IMR-90 (cell line): ENCODE measurements around the gene SCYGR6. TPM values are rescaled to one million over a fixed set of nuclear protein-coding genes. Genes with fewer than 3 reads are reported as not detected.

Experiments
- ATAC-seq: fragments of 200-7000 bp; cut with Tn5 transposase; 2 replicates; pipeline ENCODE4 v1.9.1; 2020; ENCODE audit warnings: low read depth, mild to moderate bottlenecking, moderate library complexity
- BruUV-seq: library from RNA; stranded (reverse); fragments of 400-500 nt; replicated peaks from 2 replicates; lab custom pipeline; 2021; lab: Mats Ljungman, UMichigan
- CTCF ChIA-PET: fragments of 300-600 bp; formaldehyde crosslinking; extraction: SDS; loops from one replicate; lab custom pipeline; 2021; ENCODE audit warnings: antibody characterized with exemption; lab: Yijun Ruan, JAX
- POLR2A ChIA-PET: fragments of 300-600 bp; sonication (Branson Sonifier 250); formaldehyde crosslinking; loops from one replicate; lab custom pipeline; 2022; ENCODE audit warnings: antibody characterized with exemption; ENCODE audit not compliant: unreplicated experiment; lab: Charles Lee
- DNase-seq: peaks from one replicate; pipeline ENCODE4 v3.0.0; 2013
- H2AFZ ChIP-seq: replicated peaks from 2 replicates; pipeline ENCODE3; 2013; ENCODE audit warnings: low read length, mild to moderate bottlenecking; ENCODE audit not compliant: poor library complexity
- H2AK5ac ChIP-seq: 2 replicates; pipeline ENCODE4 v1.6.1; 2013; ENCODE audit warnings: low read depth, low read length, inconsistent platforms
- H2AK9ac ChIP-seq: replicated peaks from 2 replicates; pipeline ENCODE3; 2013; ENCODE audit warnings: mild to moderate bottlenecking, low read depth, low read length, moderate library complexity; ENCODE audit not compliant: poor library complexity
- H2BK120ac ChIP-seq: 2 replicates; pipeline ENCODE4 v1.6.1; 2013; ENCODE audit warnings: low read depth, low read length, inconsistent platforms
- H2BK15ac ChIP-seq: 3 replicates; pipeline ENCODE4 v1.6.1; 2013; ENCODE audit warnings: low read depth, low read length, inconsistent platforms
- H2BK20ac ChIP-seq: 2 replicates; pipeline ENCODE4 v1.6.1; 2013; ENCODE audit warnings: low read depth, mild to moderate bottlenecking, inconsistent platforms, low read length, moderate library complexity
- H2BK5ac ChIP-seq: 2 replicates; pipeline ENCODE4 v1.6.1; 2013; ENCODE audit warnings: mild to moderate bottlenecking, low read depth, low read length, inconsistent platforms; ENCODE audit not compliant: poor library complexity, severe bottlenecking
- H3K14ac ChIP-seq: replicated peaks from 2 replicates; pipeline ENCODE4 v1.6.1; 2013; ENCODE audit warnings: low read depth, low read length, inconsistent platforms
- H3K18ac ChIP-seq: 2 replicates; pipeline ENCODE4 v1.6.1; 2013; ENCODE audit warnings: low read depth, low read length, control low read depth
- H3K23ac ChIP-seq: 2 replicates; pipeline ENCODE4 v1.6.1; 2013; ENCODE audit warnings: low read depth, low read length, inconsistent platforms
- H3K27ac ChIP-seq: 2 replicates; pipeline ENCODE4 v1.5.1; 2013; ENCODE audit warnings: mild to moderate bottlenecking, control low read depth, low read length; ENCODE audit not compliant: insufficient read depth
- H3K27me3 ChIP-seq: 2 replicates; pipeline ENCODE4 v1.6.1; 2013; ENCODE audit warnings: low read length; ENCODE audit not compliant: control insufficient read depth, insufficient read depth
- H3K36me3 ChIP-seq: 2 replicates; pipeline ENCODE4 v1.6.1; 2013; ENCODE audit warnings: low read length, mixed read lengths; ENCODE audit not compliant: control insufficient read depth, insufficient read depth
- H3K4ac ChIP-seq: 2 replicates; pipeline ENCODE4 v1.6.1; 2013; ENCODE audit warnings: low read depth, low read length, inconsistent platforms
- H3K4me1 ChIP-seq: 2 replicates; pipeline ENCODE4 v1.6.1; 2013; ENCODE audit warnings: low read length, mixed read lengths; ENCODE audit not compliant: control insufficient read depth, insufficient read depth
- H3K4me2 ChIP-seq: 2 replicates; pipeline ENCODE4 v1.6.1; 2013; ENCODE audit warnings: low read depth, mild to moderate bottlenecking, control low read depth, low read length, moderate library complexity
- H3K4me3 ChIP-seq: 2 replicates; pipeline ENCODE4 v1.5.1; 2013; ENCODE audit warnings: low read depth, mild to moderate bottlenecking, control low read depth, low read length, moderate library complexity; ENCODE audit not compliant: insufficient read depth
- H3K56ac ChIP-seq: 2 replicates; pipeline ENCODE4 v1.6.1; 2013; ENCODE audit warnings: low read length, inconsistent platforms; ENCODE audit not compliant: insufficient read depth; ENCODE audit errors: extremely low read depth
- H3K79me1 ChIP-seq, 2 experiments: 2 replicates each; pipeline ENCODE4 v1.6.1; 2013; ENCODE audit warnings: low read length in 2 of 2, inconsistent platforms in 1 of 2, low read depth in 1 of 2
- H3K9ac ChIP-seq: 2 replicates; pipeline ENCODE4 v1.6.1; 2013; ENCODE audit warnings: low read depth, low read length, control low read depth
- H3K9me1 ChIP-seq: 2 replicates; pipeline ENCODE4 v1.6.1; 2013; ENCODE audit warnings: low read length, inconsistent platforms; ENCODE audit not compliant: insufficient read depth
- H3K9me3 ChIP-seq: 2 replicates; pipeline ENCODE4 v1.6.1; 2013; ENCODE audit warnings: low read length; ENCODE audit not compliant: control insufficient read depth, insufficient read depth
- H4K20me1 ChIP-seq: 2 replicates; pipeline ENCODE4 v1.6.1; 2013; ENCODE audit warnings: low read length, inconsistent platforms; ENCODE audit not compliant: insufficient read depth
- H4K5ac ChIP-seq: 2 replicates; pipeline ENCODE4 v1.6.1; 2013; ENCODE audit warnings: mild to moderate bottlenecking, low read depth, low read length, control low read depth
- H4K8ac ChIP-seq, 2 experiments: 2 replicates each; pipeline ENCODE4 v1.6.1; 2013; ENCODE audit warnings: low read depth in 2 of 2, low read length in 2 of 2, control low read depth in 1 of 2, inconsistent platforms in 1 of 2
- H4K91ac ChIP-seq: 2 replicates; pipeline ENCODE4 v1.6.1; 2013; ENCODE audit warnings: low read depth, low read length, inconsistent platforms; ENCODE audit not compliant: insufficient read depth
- BHLHE40 ChIP-seq: fragments of 150-350 bp; IDR thresholded peaks from 2 replicates; pipeline ENCODE4 v1.6.1; 2016; ENCODE audit warnings: mild to moderate bottlenecking, low read depth, low read length
- CEBPB ChIP-seq: IDR thresholded peaks from 2 replicates; pipeline ENCODE4 v1.6.1; 2012; ENCODE audit warnings: low read depth, low read length, improper control_type of control experiment
- CHD1 ChIP-seq: IDR thresholded peaks from 2 replicates; pipeline ENCODE4 v1.6.1; 2012; ENCODE audit warnings: low read depth, low read length, improper control_type of control experiment
- CTCF ChIP-seq: conservative IDR thresholded peaks from 2 replicates; pipeline ENCODE4 v1.5.1; 2012; ENCODE audit warnings: mild to moderate bottlenecking, low read depth, low read length, improper control_type of control experiment
- FOS ChIP-seq: fragments of 150-350 bp; IDR thresholded peaks from 2 replicates; pipeline ENCODE4 v1.6.1; 2016; ENCODE audit warnings: low read depth, low read length
- MAFK ChIP-seq: IDR thresholded peaks from 2 replicates; pipeline ENCODE4 v1.6.1; 2012; ENCODE audit warnings: low read depth, low read length, improper control_type of control experiment
- MXI1 ChIP-seq: IDR thresholded peaks from 2 replicates; pipeline ENCODE4 v1.6.1; 2012; ENCODE audit warnings: low read depth, mild to moderate bottlenecking, low read length, moderate library complexity, borderline replicate concordance
- NFE2L2 ChIP-seq: fragments of 150-350 bp; IDR thresholded peaks from 2 replicates; pipeline ENCODE4 v1.6.1; 2016; ENCODE audit warnings: low read depth, mild to moderate bottlenecking, low read length
- POLR2A ChIP-seq: IDR thresholded peaks from 2 replicates; pipeline ENCODE4 v1.6.1; 2012; ENCODE audit warnings: mild to moderate bottlenecking, low read depth, low read length
- RAD21 ChIP-seq: IDR thresholded peaks from 2 replicates; pipeline ENCODE4 v1.6.1; 2012; ENCODE audit warnings: low read length, improper control_type of control experiment
- RCOR1 ChIP-seq: IDR thresholded peaks from 2 replicates; pipeline ENCODE4 v1.6.1; 2012; ENCODE audit warnings: mild to moderate bottlenecking, low read length, improper control_type of control experiment; ENCODE audit not compliant: insufficient replicate concordance
- RFX5 ChIP-seq: IDR thresholded peaks from 2 replicates; pipeline ENCODE4 v1.8.0; 2012; ENCODE audit warnings: low read depth, mild to moderate bottlenecking, low read length, moderate library complexity
- SMC3 ChIP-seq: fragments of 150-350 bp; IDR thresholded peaks from 2 replicates; pipeline ENCODE4 v1.6.1; 2016; ENCODE audit warnings: low read depth, mild to moderate bottlenecking, antibody characterized with exemption, low read length, moderate library complexity
- USF2 ChIP-seq: fragments of 150-350 bp; IDR thresholded peaks from 2 replicates; pipeline ENCODE4 v1.6.1; 2017; ENCODE audit warnings: mild to moderate bottlenecking, antibody characterized with exemption, low read length, low read depth
- WGBS, 2 experiments: methylation state at CpG; one replicate each; pipeline versions ENCODE4 v1.1.5 to v1.1.7; 2013; ENCODE audit warnings: missing lambda C conversion rate in 2 of 2; ENCODE audit not compliant: insufficient read length in 1 of 2; ENCODE audit errors: extremely low coverage in 2 of 2; 5-methylcytosine and 5-hydroxymethylcytosine counted together
- dilution Hi-C: fragments of 300-500 bp; cut with HindIII; formaldehyde crosslinking; loops from one replicate; pipeline ENCODE4 v1.14.3; 2018; ENCODE audit warnings: low sequenced_read_pairs; ENCODE audit not compliant: unreplicated experiment
- in situ Hi-C: fragments of 300-500 bp; cut with MboI; formaldehyde crosslinking; loops from 3 replicates; pipeline ENCODE4 v1.14.3; 2019; ENCODE audit warnings: low sequenced_read_pairs, inconsistent platforms, mixed read lengths
- intact Hi-C: fragments of 100-400 bp; cut with micrococcal nuclease; formaldehyde crosslinking; loops from 2 replicates; pipeline ENCODE4 v1.10.0; 2022
- polyA plus RNA-seq, 3 experiments: library from polyadenylated mRNA; depleted of rRNA; stranded (reverse); fragments of >200 nt; gene quantifications; 2 replicates each; pipeline ENCODE4 v1.2.3, GENCODE V29; 2012; ENCODE audit warnings: low replicate concordance in 1 of 3
- total RNA-seq: library from RNA; depleted of rRNA; stranded (reverse); fragments of >200 nt; gene quantifications from 2 replicates; pipeline ENCODE4 v1.2.3, GENCODE V29; 2012
- TF ChIP-seq, protein P1 (sequence below): fragments of 150-350 bp; IDR thresholded peaks from 2 replicates; pipeline ENCODE4 v1.6.1; 2016; ENCODE audit warnings: low read depth, mild to moderate bottlenecking, low read length, moderate library complexity, borderline replicate concordance

SCYGR6 gene
- total and polyA plus RNA-seq, 2 of the 4 experiments (the other 2 are of a cell fraction): not detected

GRCh38 chr2:227710986-227711385, 13.6 kb downstream of the SCYGR6 start:
- dilution Hi-C loops (no loop called here), in situ Hi-C loops (no loop called here), intact Hi-C loops (no loop called here)
- Histone ChIP-seq H3K18ac (no peak overlapping the region), H3K4ac (no peak overlapping the region), H3K79me1 (no peaks in the 10 kb centered on the region), H2BK20ac (no peak overlapping the region), H2BK15ac (no peak overlapping the region), H2BK5ac (no peak overlapping the region), H3K27ac (no peak overlapping the region), H3K4me1 (no peaks in the 10 kb centered on the region), H3K4me3 (no peak overlapping the region), H3K4me2 (no peak overlapping the region), H3K9me1 (no peaks in the 10 kb centered on the region), H4K20me1 (no peaks in the 10 kb centered on the region), H4K8ac (no peak overlapping the region), H3K9me3 (no peaks in the 10 kb centered on the region), H2AK9ac (no peak overlapping the region), H2BK120ac (no peak overlapping the region), H3K14ac (no peak overlapping the region), H3K27me3 (no peaks in the 10 kb centered on the region), H3K9ac (no peak overlapping the region), H3K23ac (no peak overlapping the region), H2AFZ (no peak overlapping the region), H4K5ac (no peak overlapping the region), H2AK5ac (no peak overlapping the region), H4K91ac (no peak overlapping the region), H3K56ac (no peak overlapping the region), H3K36me3 (no peaks in the 10 kb centered on the region)
- TF ChIP-seq, protein P1, sequence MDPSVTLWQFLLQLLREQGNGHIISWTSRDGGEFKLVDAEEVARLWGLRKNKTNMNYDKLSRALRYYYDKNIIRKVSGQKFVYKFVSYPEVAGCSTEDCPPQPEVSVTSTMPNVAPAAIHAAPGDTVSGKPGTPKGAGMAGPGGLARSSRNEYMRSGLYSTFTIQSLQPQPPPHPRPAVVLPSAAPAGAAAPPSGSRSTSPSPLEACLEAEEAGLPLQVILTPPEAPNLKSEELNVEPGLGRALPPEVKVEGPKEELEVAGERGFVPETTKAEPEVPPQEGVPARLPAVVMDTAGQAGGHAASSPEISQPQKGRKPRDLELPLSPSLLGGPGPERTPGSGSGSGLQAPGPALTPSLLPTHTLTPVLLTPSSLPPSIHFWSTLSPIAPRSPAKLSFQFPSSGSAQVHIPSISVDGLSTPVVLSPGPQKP: no peak
- TF ChIP-seq CEBPB: no peak
- TF ChIP-seq RAD21: no peak
- no peak for TF ChIP-seq MAFK
- TF ChIP-seq POLR2A: no peak
- TF ChIP-seq MXI1: no peak
- TF ChIP-seq FOS: no peak
- TF ChIP-seq NFE2L2: no peak
- no peak for TF ChIP-seq SMC3
- TF ChIP-seq BHLHE40: no peak
- no peak for TF ChIP-seq RFX5
- no peak for TF ChIP-seq CTCF
- no peak for TF ChIP-seq CHD1
- no peak for TF ChIP-seq USF2
- TF ChIP-seq RCOR1: no peak
- BruUV-seq: no TSS peak
- no peak for DNase-seq
- POLR2A ChIA-PET: no interaction called here
- 90% methylated on average over 2 of the region's 7 CpGs; no CpG with 5 or more reads in 1 of the 2 experiments for WGBS, 2 experiments
- CTCF ChIA-PET: interaction anchor here (0.9 kb wide), 1 partner anchor 179 kb away, joined by 3 read pairs; no protein-coding TSS in a partner anchor
- no peak for ATAC-seq
